Skeletal muscle satellite cell (primary cell): ENCODE measurements around the gene ACAN.
A peak's percentile ranks its signal among the peaks of the same experiment; 100 is the strongest.

Experiments used
- H3K27me3 ChIP-seq: 2 replicates; pipeline ENCODE4 v1.7.0; 2013; ENCODE audit warnings: low read length; ENCODE audit not compliant: control insufficient read depth, insufficient read depth
- H3K36me3 ChIP-seq: 2 replicates; pipeline ENCODE4 v1.7.0; 2013; ENCODE audit warnings: mild to moderate bottlenecking, control low read depth, low read length; ENCODE audit not compliant: insufficient read depth
- H3K4me1 ChIP-seq: 2 replicates; pipeline ENCODE4 v1.7.0; 2013; ENCODE audit warnings: low read length; ENCODE audit not compliant: control insufficient read depth, insufficient read depth
- H3K4me2 ChIP-seq: 2 replicates; pipeline ENCODE4 v1.7.0; 2013; ENCODE audit warnings: mild to moderate bottlenecking, low read length
- H3K4me3 ChIP-seq: 2 replicates; pipeline ENCODE4 v1.7.0; 2013; ENCODE audit warnings: low read length
- H3K9ac ChIP-seq: 2 replicates; pipeline ENCODE4 v1.7.0; 2013; ENCODE audit warnings: mild to moderate bottlenecking, low read depth, low read length, moderate library complexity
- H3K9me3 ChIP-seq: replicated peaks from 2 replicates; pipeline ENCODE4 v1.7.0; 2013; ENCODE audit warnings: mild to moderate bottlenecking, control low read depth, low read length

The ACAN gene

DNA sequence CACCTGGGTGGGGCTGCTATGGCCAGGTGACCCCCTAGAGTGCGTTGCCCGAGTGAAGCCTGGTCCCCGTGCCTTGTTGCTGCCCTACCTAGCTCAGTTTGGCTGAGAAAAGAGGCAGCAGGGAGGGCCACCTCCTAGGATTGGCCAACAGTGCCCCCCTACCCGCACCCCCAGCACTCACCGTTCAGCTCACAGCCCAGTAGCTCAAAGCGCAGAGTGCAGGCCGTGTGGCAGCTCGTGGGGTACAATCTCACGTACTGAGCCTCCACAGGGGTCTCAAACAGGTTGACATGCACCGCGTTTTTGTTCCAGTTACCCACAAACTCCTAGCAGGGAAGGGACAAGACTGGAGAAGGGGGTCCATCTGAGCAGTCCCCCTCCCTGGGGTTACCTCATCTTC lies 102.3 kb downstream of the ACAN start:
- no peaks in the 10 kb centered on the region for H3K27me3 ChIP-seq
- H3K4me1 ChIP-seq = peaks cover 22% of the 10 kb centered on the region
- H3K4me2 ChIP-seq = no peak overlapping the region
- no peaks in the 10 kb centered on the region for H3K9me3 ChIP-seq
- no peak overlapping the region for H3K9ac ChIP-seq
- no peak overlapping the region for H3K4me3 ChIP-seq
- H3K36me3 ChIP-seq = peaks cover 88% of the 10 kb centered on the region

DNA sequence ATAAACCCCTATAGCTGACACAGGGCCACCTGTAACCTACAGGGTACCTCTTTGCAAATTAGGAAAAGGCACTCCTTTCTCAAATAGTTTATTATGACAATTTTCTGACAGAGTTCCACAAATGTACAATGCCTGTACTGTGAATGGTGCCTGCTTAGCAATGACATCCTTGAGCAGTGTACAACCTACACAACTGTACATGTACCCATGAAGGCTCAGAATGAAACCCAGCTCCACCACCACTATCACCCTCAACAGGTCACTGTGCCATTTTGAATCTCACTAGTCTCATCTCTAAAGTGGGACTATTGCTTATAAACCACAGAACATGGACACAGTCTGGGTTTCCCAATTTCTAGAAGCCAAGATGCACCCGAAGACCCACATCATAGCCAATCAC lies 102.9 kb downstream of the ACAN start:
- Histone ChIP-seq H3K36me3 (peaks cover 82% of the 10 kb centered on the region), H3K27me3 (no peaks in the 10 kb centered on the region), H3K9ac (no peak overlapping the region), H3K9me3 (no peaks in the 10 kb centered on the region), H3K4me3 (no peak overlapping the region), H3K4me1 (peaks cover 22% of the 10 kb centered on the region), H3K4me2 (no peak overlapping the region)

DNA sequence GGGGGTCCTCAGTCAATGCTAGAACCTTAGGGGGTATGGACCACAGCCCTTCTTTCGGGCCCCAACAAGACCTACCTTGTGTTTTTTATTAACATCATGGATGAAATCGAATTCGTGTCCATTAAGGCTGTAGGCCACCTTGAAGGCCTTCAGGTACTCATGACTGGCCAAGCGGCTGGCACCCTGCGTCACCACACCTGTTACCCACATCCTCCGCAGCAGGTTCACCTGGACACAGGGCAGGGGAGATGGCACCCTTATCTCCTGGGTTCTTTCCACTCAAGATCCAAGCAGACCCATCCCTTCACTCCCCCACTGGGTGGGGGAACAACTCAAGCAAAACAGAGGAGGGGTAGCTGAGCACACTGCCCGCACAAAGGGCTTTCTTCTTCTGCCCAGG lies 103.3 kb downstream of the ACAN start:
- no peak overlapping the region for H3K9ac ChIP-seq
- H3K4me2 ChIP-seq = no peak overlapping the region
- peaks cover 23% of the 10 kb centered on the region for H3K4me1 ChIP-seq
- H3K4me3 ChIP-seq = no peak overlapping the region
- no peaks in the 10 kb centered on the region for H3K27me3 ChIP-seq
- H3K9me3 ChIP-seq = no peaks in the 10 kb centered on the region
- peaks cover 78% of the 10 kb centered on the region for H3K36me3 ChIP-seq

DNA sequence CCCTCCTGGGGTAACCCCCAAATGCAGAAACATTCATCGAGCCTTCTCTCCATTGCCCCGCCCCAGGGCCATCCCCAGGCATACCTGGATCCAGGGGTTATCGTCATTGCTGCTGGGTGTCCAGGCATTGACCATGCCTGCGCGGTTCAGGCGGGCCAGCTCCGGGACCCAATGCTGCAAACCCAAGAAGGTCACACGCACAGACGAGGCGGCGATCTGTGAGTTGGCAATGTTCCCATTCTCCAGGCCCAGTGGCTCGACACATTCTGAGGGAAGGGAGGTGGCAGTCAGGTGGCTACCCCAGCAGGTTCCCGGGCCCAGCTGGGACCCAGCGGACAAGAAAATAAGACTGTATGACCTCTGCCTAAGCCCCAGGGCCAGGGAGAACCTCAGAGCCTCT lies 103.9 kb downstream of the ACAN start:
- H3K27me3 ChIP-seq = no peaks in the 10 kb centered on the region
- no peak overlapping the region for H3K9ac ChIP-seq
- H3K4me1 ChIP-seq = peaks cover 28% of the 10 kb centered on the region
- no peaks in the 10 kb centered on the region for H3K9me3 ChIP-seq
- H3K4me2 ChIP-seq = no peak overlapping the region
- H3K4me3 ChIP-seq = no peak overlapping the region
- H3K36me3 ChIP-seq = peaks cover 73% of the 10 kb centered on the region

DNA sequence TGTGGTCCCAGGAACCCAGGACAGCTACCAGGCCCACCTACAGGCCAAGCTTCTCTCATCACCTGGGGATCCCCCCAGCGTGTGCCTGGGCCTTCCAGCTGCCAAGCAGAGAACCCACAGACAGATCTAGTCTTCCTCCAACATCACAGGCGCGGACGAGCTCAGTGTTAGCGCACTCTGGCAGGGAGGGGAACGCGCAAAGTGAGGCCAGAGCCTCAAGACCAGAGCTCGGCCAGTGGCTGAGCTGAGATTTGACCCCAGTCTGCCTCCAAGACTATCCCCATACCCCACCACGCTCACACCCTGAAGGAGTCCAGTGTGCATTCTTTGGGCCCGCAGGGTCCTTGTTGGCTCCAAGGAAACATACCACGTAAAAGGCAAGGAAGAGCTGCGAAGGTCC lies 104.9 kb downstream of the ACAN start:
- H3K4me1 ChIP-seq = peaks cover 30% of the 10 kb centered on the region
- H3K9me3 ChIP-seq = no peaks in the 10 kb centered on the region
- H3K4me2 ChIP-seq = no peak overlapping the region
- no peak overlapping the region for H3K4me3 ChIP-seq
- H3K27me3 ChIP-seq = no peaks in the 10 kb centered on the region
- H3K36me3 ChIP-seq = peaks cover 62% of the 10 kb centered on the region
- no peak overlapping the region for H3K9ac ChIP-seq

DNA sequence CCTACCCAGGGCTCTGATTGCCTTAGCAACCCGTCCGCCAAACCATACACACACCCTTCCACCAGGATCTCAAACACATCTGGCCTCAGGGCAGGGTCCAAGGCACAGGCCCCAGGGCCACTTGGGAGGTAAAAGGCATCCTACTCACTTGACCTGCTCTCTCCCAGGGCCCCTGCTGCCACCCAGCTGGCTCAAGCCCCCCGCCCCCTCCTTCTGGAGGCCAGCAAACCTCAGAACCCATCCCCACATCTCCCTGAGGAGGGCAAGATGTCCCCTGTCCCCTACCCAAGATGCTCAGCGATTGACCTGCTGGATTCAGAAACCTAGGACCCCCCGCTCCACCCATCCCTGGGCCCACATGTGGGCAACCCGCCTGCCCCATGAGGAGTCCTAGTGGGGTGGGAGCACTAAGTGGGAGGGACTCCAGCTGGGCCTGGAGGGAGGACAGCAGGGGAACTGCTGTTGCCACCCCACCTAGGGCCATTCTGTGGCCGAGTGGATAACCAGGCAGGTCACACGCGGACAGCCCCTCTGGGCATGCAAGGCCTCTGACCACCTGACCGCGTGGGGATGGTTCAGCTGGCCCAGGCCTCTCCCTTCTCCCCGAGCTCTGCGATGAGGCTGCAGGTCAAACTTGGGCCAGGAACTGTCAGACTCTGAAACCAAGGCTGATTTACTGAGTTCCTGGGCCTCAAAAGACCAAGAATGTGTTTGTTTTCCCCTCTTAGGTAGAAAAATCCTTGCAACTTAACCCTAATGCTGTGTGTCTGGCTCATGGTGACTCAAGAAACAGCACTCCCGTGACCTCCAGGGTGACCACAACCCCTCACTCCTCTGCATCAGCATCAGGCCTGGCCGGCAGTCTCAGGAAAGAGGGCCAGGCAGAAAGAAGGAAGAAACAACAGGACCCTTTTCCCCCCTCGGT lies 105.7 kb downstream of the ACAN start:
- H3K4me2 ChIP-seq = no peak overlapping the region
- H3K36me3 ChIP-seq = peaks cover 58% of the 10 kb centered on the region
- no peaks in the 10 kb centered on the region for H3K9me3 ChIP-seq
- no peak overlapping the region for H3K9ac ChIP-seq
- no peaks in the 10 kb centered on the region for H3K27me3 ChIP-seq
- H3K4me1 ChIP-seq = peaks cover 36% of the 10 kb centered on the region
- no peak overlapping the region for H3K4me3 ChIP-seq

DNA sequence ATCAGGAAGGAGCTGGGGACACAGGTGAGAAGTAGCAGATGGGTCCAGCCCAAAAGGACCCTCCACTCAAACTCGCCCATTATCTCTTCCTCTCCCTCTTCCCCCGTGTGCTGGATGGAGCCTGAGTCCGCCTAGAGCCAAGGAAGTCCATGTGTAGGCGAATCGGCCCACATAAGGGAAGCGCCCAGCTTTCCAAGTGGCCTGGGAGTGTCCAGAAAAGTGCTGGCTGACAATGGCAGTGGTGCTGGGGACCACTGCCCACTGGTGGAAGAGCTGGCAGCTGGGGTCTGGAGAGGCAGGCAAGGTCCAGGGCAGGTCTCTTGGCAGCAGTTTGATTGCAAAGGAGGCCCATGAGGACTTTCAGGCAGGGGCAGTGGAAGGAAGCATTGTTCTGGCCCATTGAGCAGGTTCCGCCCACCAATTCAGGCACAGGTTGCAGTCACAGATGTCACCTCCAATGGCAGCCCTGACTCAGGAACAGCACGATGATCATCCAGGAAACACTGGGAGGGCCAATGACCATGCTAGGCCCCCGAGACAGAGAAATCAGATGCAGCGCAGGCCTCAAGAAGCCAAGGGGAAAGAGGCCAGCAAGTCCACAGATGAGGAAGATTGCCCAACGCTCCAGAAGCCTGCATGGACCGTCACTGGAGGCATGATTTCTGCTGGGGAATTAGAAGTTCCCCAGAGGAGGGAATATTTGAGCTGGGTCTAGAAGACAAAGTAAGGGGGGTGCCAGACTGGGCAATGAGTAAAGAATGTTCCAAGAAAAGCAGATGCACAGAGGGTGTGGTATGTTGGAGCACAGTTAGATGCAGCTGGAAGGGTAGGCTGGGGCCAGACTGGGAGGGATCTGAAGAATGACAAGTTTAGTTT lies 107.0 kb downstream of the ACAN start:
- H3K27me3 ChIP-seq = no peaks in the 10 kb centered on the region
- no peak overlapping the region for H3K4me3 ChIP-seq
- peaks cover 32% of the 10 kb centered on the region for H3K4me1 ChIP-seq
- peaks cover 46% of the 10 kb centered on the region for H3K36me3 ChIP-seq
- H3K4me2 ChIP-seq = peak overlapping the region; percentile 40
- H3K9ac ChIP-seq = no peak overlapping the region
- no peaks in the 10 kb centered on the region for H3K9me3 ChIP-seq

DNA sequence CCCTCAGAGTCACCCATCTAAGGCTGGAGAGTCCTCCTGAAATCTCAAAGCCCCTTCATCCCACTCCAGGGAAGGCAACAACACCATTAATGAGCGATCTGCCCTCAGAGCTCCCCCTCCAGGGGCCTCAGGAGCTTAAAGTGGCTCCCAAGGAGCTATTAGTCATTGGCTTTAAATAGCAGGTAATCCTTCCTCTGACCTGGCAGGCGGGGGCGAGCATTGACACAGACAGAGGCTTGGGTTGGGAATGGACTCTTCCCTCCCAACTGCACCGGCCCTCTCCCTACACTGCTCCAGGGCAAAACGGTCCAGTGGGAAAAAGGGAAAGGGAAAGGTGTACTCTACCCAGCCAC lies 108.5 kb downstream of the ACAN start:
- Histone ChIP-seq H3K36me3 (peaks cover 32% of the 10 kb centered on the region), H3K27me3 (no peaks in the 10 kb centered on the region), H3K4me3 (peak overlapping the region; percentile 85), H3K9ac (peak overlapping the region; percentile 96), H3K4me2 (peak overlapping the region; percentile 93), H3K9me3 (no peaks in the 10 kb centered on the region), H3K4me1 (peaks cover 28% of the 10 kb centered on the region)

DNA sequence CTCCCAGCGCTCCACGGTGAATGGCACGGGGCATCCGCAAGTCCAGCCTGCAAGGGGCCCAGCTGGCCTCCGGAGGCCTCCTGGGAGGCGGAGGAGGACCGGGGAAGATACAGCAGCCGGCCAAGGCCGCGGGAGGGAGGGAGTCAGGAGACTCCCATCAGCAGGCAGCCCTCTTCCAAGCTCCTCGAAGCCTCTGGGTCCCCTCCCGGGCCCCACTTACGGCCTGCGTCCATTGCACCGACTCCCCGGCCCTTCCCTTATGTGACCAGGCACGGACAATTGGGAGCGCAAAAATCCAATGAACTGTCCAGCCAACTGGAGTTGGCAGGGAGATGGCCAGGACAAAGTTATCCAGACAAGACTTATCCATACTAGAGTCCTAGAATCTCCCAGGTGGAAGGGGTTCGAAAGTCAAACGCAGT lies 109.3 kb downstream of the ACAN start:
- Histone ChIP-seq H3K4me2 (peak overlapping the region; percentile 93), H3K27me3 (no peaks in the 10 kb centered on the region), H3K4me3 (peak overlapping the region; percentile 85), H3K4me1 (peaks cover 29% of the 10 kb centered on the region), H3K9ac (peak overlapping the region; percentile 96), H3K36me3 (peaks cover 25% of the 10 kb centered on the region), H3K9me3 (no peaks in the 10 kb centered on the region)

DNA sequence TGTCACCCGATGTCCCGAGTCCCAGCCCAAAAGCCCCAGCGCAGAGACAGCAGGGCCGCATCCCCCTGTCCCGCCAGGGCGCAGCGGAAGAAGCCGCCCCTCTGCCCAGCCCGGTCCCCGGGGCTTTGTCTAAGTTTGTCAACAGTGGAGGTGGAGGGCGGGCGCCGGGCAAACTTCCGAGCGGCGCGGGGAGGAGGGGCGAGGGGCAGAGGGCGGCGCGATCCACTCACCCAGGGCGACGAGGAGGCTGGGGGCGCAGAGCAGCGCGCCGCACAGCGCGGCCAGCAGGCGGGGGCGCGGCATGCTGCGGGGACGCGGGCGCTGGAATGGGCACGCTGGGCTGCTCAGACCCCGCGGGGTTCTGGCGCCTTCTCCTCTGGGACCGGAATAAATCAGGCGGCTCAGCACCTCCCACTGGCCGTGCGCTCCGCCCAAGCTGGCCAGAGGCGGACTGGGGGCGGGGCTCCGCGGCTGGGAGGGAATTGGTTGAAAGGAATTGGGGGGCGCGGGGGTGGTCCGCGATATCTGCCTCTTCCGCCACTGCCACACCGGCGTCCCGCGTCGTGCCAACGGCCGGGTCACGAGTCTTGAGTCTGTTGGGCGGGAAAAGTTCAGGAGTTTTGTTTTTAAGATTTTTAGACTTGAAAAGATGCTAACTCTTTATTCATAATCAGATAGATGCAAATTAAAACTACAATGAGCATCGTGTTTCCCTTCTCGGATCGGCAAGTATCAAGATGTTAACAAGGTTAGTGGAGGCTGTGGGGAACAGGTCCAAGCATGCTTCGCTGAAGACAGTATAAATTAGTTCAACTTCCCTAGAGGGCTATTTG lies 110.0 kb downstream of the ACAN start, which contains the start of gene MFGE8:
TSS of gene MFGE8 (minus strand) at position 363 of the 833 bp plus-strand sequence. CDS start at position 303, 60 bp downstream.
- Histone ChIP-seq H3K9me3 (no peaks in the 10 kb centered on the region), H3K4me2 (peak within 1 kb of the TSS; percentile 93), H3K4me3 (peak within 1 kb of the TSS; percentile 85), H3K9ac (peak within 1 kb of the TSS; percentile 96), H3K4me1 (peaks cover 36% of the 10 kb centered on the region), H3K36me3 (peaks cover 19% of the 10 kb centered on the region), H3K27me3 (no peaks in the 10 kb centered on the region)

DNA sequence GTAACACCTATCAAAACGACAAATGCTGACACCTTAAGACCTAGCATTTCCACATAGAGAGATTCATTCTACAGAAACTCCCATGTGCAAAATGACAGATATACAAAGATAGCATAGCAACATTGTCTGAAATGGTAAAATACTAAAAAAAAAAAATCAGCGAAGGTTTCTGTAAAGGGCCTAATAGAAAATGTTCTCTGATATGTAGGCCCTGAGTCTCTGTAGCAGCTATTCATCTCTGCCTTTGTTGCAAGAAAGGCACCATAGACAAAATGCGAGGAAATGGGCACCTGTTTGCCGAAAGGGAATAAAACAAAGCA lies 110.6 kb downstream of the ACAN start:
- Histone ChIP-seq H3K4me1 (peaks cover 40% of the 10 kb centered on the region), H3K27me3 (no peaks in the 10 kb centered on the region), H3K9ac (peak overlapping the region; percentile 96), H3K4me2 (peak overlapping the region; percentile 93), H3K9me3 (no peaks in the 10 kb centered on the region), H3K4me3 (peak overlapping the region; percentile 85), H3K36me3 (peaks cover 15% of the 10 kb centered on the region)
